GM21390 (cell line): ENCODE measurements around the gene OPN1MW3.
"Not testable (repeated sequence)": the region's sequence is repeated elsewhere in the genome, so short reads cannot be mapped to it uniquely, and the experiment has no call there.

Source experiments
- ATAC-seq: cut with Tn5 transposase; IDR thresholded peaks from one replicate; pipeline ENCODE4 v1.9.1; 2021; ENCODE audit not compliant: unreplicated experiment

OPN1MW3 gene

GRCh38 chrX:154295664-154296310 is 38.4 kb downstream of the OPN1MW3 start, which contains the start of gene TKTL1:
TSS of gene TKTL1 (plus strand) at chrX:154295795. CDS start at chrX:154295860, 65 bp downstream.
- no peak for ATAC-seq

- ATAC-seq = no peak
These were observed 39.3 kb downstream of the OPN1MW3 start for GRCh38 chrX:154296731-154297130.

- ATAC-seq = no peak
These were observed 40.9 kb downstream of the OPN1MW3 start for GRCh38 chrX:154298312-154298711.

- no peak for ATAC-seq
These were observed 43.4 kb downstream of the OPN1MW3 start for GRCh38 chrX:154300816-154301215.

GRCh38 chrX:154302998-154303397 is 45.6 kb downstream of the OPN1MW3 start:
- not testable (repeated sequence) for ATAC-seq

GRCh38 chrX:154303476-154303875 is 46.1 kb downstream of the OPN1MW3 start:
- ATAC-seq = no peak

GRCh38 chrX:154304846-154305245 is 47.5 kb downstream of the OPN1MW3 start:
- ATAC-seq = no peak

- no peak for ATAC-seq
These were observed 48.3 kb downstream of the OPN1MW3 start for GRCh38 chrX:154305541-154306205.

GRCh38 chrX:154307202-154307601 is 49.8 kb downstream of the OPN1MW3 start:
- no peak for ATAC-seq

- no peak for ATAC-seq
These were observed 50.9 kb downstream of the OPN1MW3 start for GRCh38 chrX:154308108-154308946.

GRCh38 chrX:154309041-154309775 is 51.8 kb downstream of the OPN1MW3 start:
- no peak for ATAC-seq

- ATAC-seq = no peak
These were observed 53.5 kb downstream of the OPN1MW3 start for GRCh38 chrX:154310616-154311536.

GRCh38 chrX:154312116-154312515 is 54.7 kb downstream of the OPN1MW3 start:
- ATAC-seq = no peak

GRCh38 chrX:154313147-154313546 is 55.8 kb downstream of the OPN1MW3 start:
- no peak for ATAC-seq

- no peak for ATAC-seq
These were observed 58.0 kb downstream of the OPN1MW3 start for GRCh38 chrX:154315416-154315815.

GRCh38 chrX:154317391-154317995 is 60.1 kb downstream of the OPN1MW3 start:
- no peak for ATAC-seq

- ATAC-seq = no peak
These were observed 63.0 kb downstream of the OPN1MW3 start for GRCh38 chrX:154320406-154320805.
